H9 (cell line): ENCODE measurements around the gene FMNL3. TPM values are rescaled to one million over a fixed set of nuclear protein-coding genes. Genes with fewer than 3 reads are reported as not detected.

Experiments
- DNase-seq: peaks from one replicate; pipeline ENCODE4 v3.0.0-alpha.2; 2017
- H2AFZ ChIP-seq: one replicate; pipeline ENCODE4 v1.6.1; 2013; ENCODE audit warnings: mild to moderate bottlenecking, low read length, control low read depth, moderate library complexity
- H2AK5ac ChIP-seq: 2 replicates; pipeline ENCODE4 v1.6.1; 2013; ENCODE audit warnings: low read length, control low read depth, mixed read lengths; ENCODE audit not compliant: insufficient read length
- H2BK120ac ChIP-seq: one replicate; pipeline ENCODE4 v1.6.1; 2013; ENCODE audit warnings: low read depth, mild to moderate bottlenecking, low read length, control low read depth, inconsistent platforms; ENCODE audit not compliant: poor library complexity, severe bottlenecking
- H2BK12ac ChIP-seq: 2 replicates; pipeline ENCODE4 v1.6.1; 2013; ENCODE audit warnings: low read length, control low read depth, mixed read lengths, low read depth; ENCODE audit not compliant: insufficient read length
- H2BK15ac ChIP-seq: 2 replicates; pipeline ENCODE4 v1.6.1; 2013; ENCODE audit warnings: low read depth, low read length, control low read depth
- H2BK20ac ChIP-seq: one replicate; pipeline ENCODE4 v1.6.1; 2013; ENCODE audit warnings: low read depth, mild to moderate bottlenecking, low read length, control low read depth, inconsistent platforms; ENCODE audit not compliant: poor library complexity, severe bottlenecking
- H2BK5ac ChIP-seq: 2 replicates; pipeline ENCODE4 v1.6.1; 2013; ENCODE audit warnings: low read length, control low read depth, mixed read lengths; ENCODE audit not compliant: insufficient read length
- H3K14ac ChIP-seq: 2 replicates; pipeline ENCODE4 v1.6.1; 2013; ENCODE audit warnings: low read length, control low read depth; ENCODE audit not compliant: insufficient read depth
- H3K18ac ChIP-seq: 2 replicates; pipeline ENCODE4 v1.6.1; 2013; ENCODE audit warnings: low read depth, mild to moderate bottlenecking, mixed read lengths, low read length, control low read depth; ENCODE audit not compliant: insufficient read length
- H3K23ac ChIP-seq: 2 replicates; pipeline ENCODE4 v1.6.1; 2013; ENCODE audit warnings: low read length, control low read depth, mixed read lengths, low read depth; ENCODE audit not compliant: insufficient read length
- H3K23me2 ChIP-seq: 2 replicates; pipeline ENCODE4 v1.6.1; 2013; ENCODE audit warnings: low read depth, mild to moderate bottlenecking, mixed read lengths, low read length, control low read depth; ENCODE audit not compliant: insufficient read length, poor library complexity, severe bottlenecking
- H3K27ac ChIP-seq: 2 replicates; pipeline ENCODE4 v1.5.1; 2013; ENCODE audit warnings: low read length, control low read depth, mixed read lengths, low read depth; ENCODE audit not compliant: insufficient read length
- H3K27me3 ChIP-seq: 2 replicates; pipeline ENCODE4 v1.6.1; 2013; ENCODE audit warnings: low read length, control low read depth, inconsistent platforms; ENCODE audit not compliant: insufficient read depth
- H3K4ac ChIP-seq: 2 replicates; pipeline ENCODE4 v1.6.1; 2013; ENCODE audit warnings: low read depth, mild to moderate bottlenecking, control low read depth, inconsistent platforms, low read length, moderate library complexity
- H3K4me1 ChIP-seq: 2 replicates; pipeline ENCODE4 v1.6.1; 2013; ENCODE audit warnings: low read length, control low read depth, inconsistent platforms; ENCODE audit not compliant: insufficient read depth
- H3K4me2 ChIP-seq: 2 replicates; pipeline ENCODE4 v1.6.1; 2013; ENCODE audit warnings: low read length, control low read depth, mixed read lengths; ENCODE audit not compliant: insufficient read length, insufficient read depth
- H3K56ac ChIP-seq: 2 replicates; pipeline ENCODE4 v1.6.1; 2013; ENCODE audit warnings: low read depth, mild to moderate bottlenecking, mixed read lengths, low read length, control low read depth; ENCODE audit not compliant: insufficient read length
- H3K79me1 ChIP-seq: 2 replicates; pipeline ENCODE4 v1.6.1; 2013; ENCODE audit warnings: low read depth, mild to moderate bottlenecking, moderate library complexity, low read length, control low read depth, inconsistent platforms; ENCODE audit not compliant: insufficient read depth, poor library complexity, severe bottlenecking
- H3K79me2 ChIP-seq: 2 replicates; pipeline ENCODE4 v1.6.1; 2013; ENCODE audit warnings: low read length, control low read depth, inconsistent platforms; ENCODE audit not compliant: insufficient read depth
- H3K9ac ChIP-seq: 2 replicates; pipeline ENCODE4 v1.6.1; 2013; ENCODE audit warnings: low read length, control low read depth, mixed read lengths; ENCODE audit not compliant: insufficient read length; ENCODE audit errors: extremely low read depth
- H3K9me3 ChIP-seq: one replicate; pipeline ENCODE4 v1.6.1; 2013; ENCODE audit warnings: low read depth, low read length, inconsistent platforms; ENCODE audit not compliant: control insufficient read depth
- H3T11ph ChIP-seq: one replicate; pipeline ENCODE4 v1.6.1; 2013; ENCODE audit warnings: mild to moderate bottlenecking, low read length, control low read depth, inconsistent platforms
- H4K20me1 ChIP-seq: one replicate; pipeline ENCODE4 v1.6.1; 2013; ENCODE audit not compliant: control insufficient read depth, insufficient read length, insufficient read depth
- H4K5ac ChIP-seq: 2 replicates; pipeline ENCODE4 v1.6.1; 2013; ENCODE audit warnings: low read depth, mild to moderate bottlenecking, mixed read lengths, low read length, control low read depth; ENCODE audit not compliant: insufficient read length
- H4K8ac ChIP-seq: replicated peaks from 2 replicates; pipeline ENCODE4 v1.6.1; 2013; ENCODE audit warnings: low read length, control low read depth, mixed read lengths, low read depth; ENCODE audit not compliant: insufficient read length
- H4K91ac ChIP-seq: 2 replicates; pipeline ENCODE4 v1.6.1; 2013; ENCODE audit warnings: low read depth, mild to moderate bottlenecking, moderate library complexity, mixed read lengths, low read length, control low read depth; ENCODE audit not compliant: insufficient read length
- H3K27ac Mint-ChIP-seq, 3 experiments: 2 replicates in 2 of 3; 3 replicates in 1 of 3; pipeline ENCODE4 v1.8.0; 2020 to 2021; ENCODE audit warnings: mixed read lengths in 3 of 3, mild to moderate bottlenecking in 1 of 3, moderate library complexity in 1 of 3
- H3K27me3 Mint-ChIP-seq: 2 replicates; pipeline ENCODE4 v1.8.0; 2021; ENCODE audit warnings: low read depth, mild to moderate bottlenecking, moderate library complexity, mixed read lengths
- H3K36me3 Mint-ChIP-seq, 3 experiments: 2 replicates in 2 of 3; 3 replicates in 1 of 3; pipeline ENCODE4 v1.8.0; 2020 to 2021; ENCODE audit warnings: low read depth in 3 of 3, mixed read lengths in 3 of 3; ENCODE audit not compliant: insufficient read depth in 1 of 3
- H3K4me1 Mint-ChIP-seq, 2 experiments: 2 replicates each; pipeline ENCODE4 v1.8.0; 2020; ENCODE audit warnings: mixed read lengths in 2 of 2
- H3K4me3 Mint-ChIP-seq, 2 experiments: 2 replicates in 1 of 2; 3 replicates in 1 of 2; pipeline ENCODE4 v1.8.0; 2020 to 2021; ENCODE audit warnings: mild to moderate bottlenecking in 2 of 2, mixed read lengths in 2 of 2, moderate library complexity in 1 of 2
- H3K9me3 Mint-ChIP-seq, 2 experiments: 2 replicates in 1 of 2; 3 replicates in 1 of 2; pipeline ENCODE4 v1.8.0; 2020; ENCODE audit warnings: mild to moderate bottlenecking in 2 of 2, mixed read lengths in 2 of 2, moderate library complexity in 1 of 2
- WGBS: extraction: QIAGEN DNeasy Blood & Tissue Kit; methylation state at CpG from one replicate; pipeline ENCODE4 v1.1.7; 2013; ENCODE audit warnings: missing lambda C conversion rate, low lambda C conversion rate, mixed read lengths; ENCODE audit not compliant: insufficient read length; ENCODE audit errors: extremely low coverage; 5-methylcytosine and 5-hydroxymethylcytosine counted together
- total RNA-seq: library from RNA; stranded (reverse); gene quantifications from 2 replicates; pipeline ENCODE4 v1.2.1, GENCODE V29; 2021
- TF ChIP-seq, protein P1 (sequence below): fragments of 200-600 bp; sonication (generic); conservative IDR thresholded peaks from 3 replicates; pipeline ENCODE4 v1.8.0; 2021; ENCODE audit warnings: antibody characterized with exemption, mild to moderate bottlenecking

FMNL3 gene
- total RNA-seq, 1 experiment from 2014 or later = 22.8 TPM

DNA sequence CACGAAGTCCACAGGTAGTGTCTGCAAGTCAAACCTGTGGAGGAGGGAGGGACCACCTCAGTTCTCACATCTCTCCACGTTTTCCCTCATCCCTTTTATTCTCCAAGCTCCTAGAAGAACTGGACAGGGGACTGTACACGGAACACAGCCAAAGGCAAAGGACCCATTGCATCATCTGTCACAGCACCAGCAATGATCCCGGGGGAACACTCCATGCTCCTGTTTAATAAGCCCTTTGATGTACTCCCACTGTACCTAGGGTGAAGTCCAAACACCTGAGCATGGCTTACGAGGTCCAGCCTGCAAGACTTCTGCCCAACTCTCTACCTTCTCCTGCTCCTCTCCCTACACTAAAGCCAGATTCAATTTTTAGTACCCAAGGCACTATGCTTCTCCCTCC lies 57.3 kb downstream of the FMNL3 start:
- no peaks in the 10 kb centered on the region for H3K9me3 ChIP-seq
- H3K9ac ChIP-seq = no peak overlapping the region
- no peaks in the 10 kb centered on the region for H3K27me3 Mint-ChIP-seq
- no peak overlapping the region for H4K8ac ChIP-seq
- no peaks in the 10 kb centered on the region for H3K23me2 ChIP-seq
- H3K56ac ChIP-seq = no peak overlapping the region
- no peak overlapping the region for H3K4ac ChIP-seq
- no peak overlapping the region for H2BK12ac ChIP-seq
- no peak overlapping the region for H3K23ac ChIP-seq
- H3K9me3 Mint-ChIP-seq = no peaks in the 10 kb centered on the region
- H3K18ac ChIP-seq = no peak overlapping the region
- no peak overlapping the region for H2BK20ac ChIP-seq
- H3K14ac ChIP-seq = no peak overlapping the region
- no peak for DNase-seq
- TF ChIP-seq, protein P1, sequence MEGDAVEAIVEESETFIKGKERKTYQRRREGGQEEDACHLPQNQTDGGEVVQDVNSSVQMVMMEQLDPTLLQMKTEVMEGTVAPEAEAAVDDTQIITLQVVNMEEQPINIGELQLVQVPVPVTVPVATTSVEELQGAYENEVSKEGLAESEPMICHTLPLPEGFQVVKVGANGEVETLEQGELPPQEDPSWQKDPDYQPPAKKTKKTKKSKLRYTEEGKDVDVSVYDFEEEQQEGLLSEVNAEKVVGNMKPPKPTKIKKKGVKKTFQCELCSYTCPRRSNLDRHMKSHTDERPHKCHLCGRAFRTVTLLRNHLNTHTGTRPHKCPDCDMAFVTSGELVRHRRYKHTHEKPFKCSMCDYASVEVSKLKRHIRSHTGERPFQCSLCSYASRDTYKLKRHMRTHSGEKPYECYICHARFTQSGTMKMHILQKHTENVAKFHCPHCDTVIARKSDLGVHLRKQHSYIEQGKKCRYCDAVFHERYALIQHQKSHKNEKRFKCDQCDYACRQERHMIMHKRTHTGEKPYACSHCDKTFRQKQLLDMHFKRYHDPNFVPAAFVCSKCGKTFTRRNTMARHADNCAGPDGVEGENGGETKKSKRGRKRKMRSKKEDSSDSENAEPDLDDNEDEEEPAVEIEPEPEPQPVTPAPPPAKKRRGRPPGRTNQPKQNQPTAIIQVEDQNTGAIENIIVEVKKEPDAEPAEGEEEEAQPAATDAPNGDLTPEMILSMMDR = no peak
- H3K79me2 ChIP-seq = no peaks in the 10 kb centered on the region
- H2BK15ac ChIP-seq = no peak overlapping the region
- no peak overlapping the region for H4K5ac ChIP-seq
- H3K4me1 Mint-ChIP-seq = peaks cover 9 to 18% of the 10 kb centered on the region in 2 experiments
- H3K27me3 ChIP-seq = no peaks in the 10 kb centered on the region
- H4K20me1 ChIP-seq = no peaks in the 10 kb centered on the region
- H3K36me3 Mint-ChIP-seq = peaks cover 43 to 85% (median 66%) of the 10 kb centered on the region in 3 experiments
- H3T11ph ChIP-seq = no peak overlapping the region
- H2AK5ac ChIP-seq = no peak overlapping the region
- H2BK5ac ChIP-seq = no peak overlapping the region
- no peak overlapping the region for H3K4me3 Mint-ChIP-seq
- no peak overlapping the region for H3K27ac Mint-ChIP-seq
- no peaks in the 10 kb centered on the region for H3K79me1 ChIP-seq
- no CpG with 5 or more reads among the region's 5 CpGs for WGBS
- no peak overlapping the region for H4K91ac ChIP-seq
- no peak overlapping the region for H3K27ac ChIP-seq
- H2BK120ac ChIP-seq = no peak overlapping the region
- H2AFZ ChIP-seq = no peak overlapping the region
- no peak overlapping the region for H3K4me2 ChIP-seq
- H3K4me1 ChIP-seq = no peaks in the 10 kb centered on the region
